Activated T-helper 1 cell treated with anti-CD3 and anti-CD28 coated beads, Interleukin-2, amount 50 U/mL, for 16 hours (primary cell): Measurements from ENCODE around the gene ARPC5.
"Not testable (repeated sequence)": the region's sequence is repeated elsewhere in the genome, so short reads cannot be mapped to it uniquely, and the experiment has no call there.

Experiments
- DNase-seq, 2 donors: peaks; one replicate each; pipeline ENCODE4 v3.0.0-alpha.2; 2020; ENCODE audit warnings: low read depth in 1 of 2, low spot score in 1 of 2

Gene ARPC5

GRCh38 chr1:183648042-183648441 lies 12.5 kb upstream of the ARPC5 start:
- DNase-seq = no peak

GRCh38 chr1:183646776-183647175 lies 11.2 kb upstream of the ARPC5 start:
- no peak for DNase-seq

- no peak for DNase-seq
These were observed 9.9 kb upstream of the ARPC5 start for GRCh38 chr1:183645531-183645930.

- DNase-seq = no peak
These were observed 6.6 kb upstream of the ARPC5 start for GRCh38 chr1:183642166-183642565.

- DNase-seq = no peak
These were observed 4.6 kb upstream of the ARPC5 start for GRCh38 chr1:183640193-183640592.

- DNase-seq = no peak
These were observed 3.2 kb upstream of the ARPC5 start for GRCh38 chr1:183638649-183639387.

- no peak for DNase-seq
These were observed 1.2 kb upstream of the ARPC5 start for GRCh38 chr1:183636783-183637182.

GRCh38 chr1:183636334-183636682 lies 725 bp upstream of the ARPC5 start:
- no peak for DNase-seq

- peak in 1 of 2 donors; percentile 17 for DNase-seq
These were observed 431 bp downstream of the ARPC5 start for GRCh38 chr1:183635099-183635605.

- DNase-seq = no peak
These were observed 1.0 kb downstream of the ARPC5 start for GRCh38 chr1:183634429-183635065.

GRCh38 chr1:183633676-183634343 lies 1.8 kb downstream of the ARPC5 start:
- no peak for DNase-seq

GRCh38 chr1:183632964-183633363 lies 2.6 kb downstream of the ARPC5 start:
- DNase-seq = no peak

- no peak for DNase-seq
These were observed 3.5 kb downstream of the ARPC5 start for GRCh38 chr1:183632114-183632513.

- DNase-seq = no peak
These were observed 4.8 kb downstream of the ARPC5 start for GRCh38 chr1:183630748-183631147.

- no peak for DNase-seq
These were observed 7.0 kb downstream of the ARPC5 start for GRCh38 chr1:183628537-183628936.

- not testable (repeated sequence) for DNase-seq
These were observed 9.3 kb downstream of the ARPC5 start for GRCh38 chr1:183626236-183626635.

- peak in 1 of 2 donors; percentile 6 for DNase-seq
These were observed 12.4 kb downstream of the ARPC5 start for GRCh38 chr1:183622884-183623785.

GRCh38 chr1:183622013-183622412 lies 13.6 kb downstream of the ARPC5 start:
- DNase-seq = no peak

GRCh38 chr1:183620311-183620710 lies 15.3 kb downstream of the ARPC5 start:
- DNase-seq = no peak

GRCh38 chr1:183619781-183620180 lies 15.8 kb downstream of the ARPC5 start:
- DNase-seq = no peak

- DNase-seq = not testable (repeated sequence)
These were observed 17.4 kb downstream of the ARPC5 start for GRCh38 chr1:183618202-183618601.
